ENCODE measurements around the gene CABP1. TPM values are rescaled to one million over a fixed set of nuclear protein-coding genes. Genes with fewer than 3 reads are reported as not detected.

The CABP1 gene
- total and polyA plus RNA-seq, 2 of the 13 experiments (the other 11 are each of a cell fraction or from before 2014, with no cell fraction given) = not detected

DNA sequence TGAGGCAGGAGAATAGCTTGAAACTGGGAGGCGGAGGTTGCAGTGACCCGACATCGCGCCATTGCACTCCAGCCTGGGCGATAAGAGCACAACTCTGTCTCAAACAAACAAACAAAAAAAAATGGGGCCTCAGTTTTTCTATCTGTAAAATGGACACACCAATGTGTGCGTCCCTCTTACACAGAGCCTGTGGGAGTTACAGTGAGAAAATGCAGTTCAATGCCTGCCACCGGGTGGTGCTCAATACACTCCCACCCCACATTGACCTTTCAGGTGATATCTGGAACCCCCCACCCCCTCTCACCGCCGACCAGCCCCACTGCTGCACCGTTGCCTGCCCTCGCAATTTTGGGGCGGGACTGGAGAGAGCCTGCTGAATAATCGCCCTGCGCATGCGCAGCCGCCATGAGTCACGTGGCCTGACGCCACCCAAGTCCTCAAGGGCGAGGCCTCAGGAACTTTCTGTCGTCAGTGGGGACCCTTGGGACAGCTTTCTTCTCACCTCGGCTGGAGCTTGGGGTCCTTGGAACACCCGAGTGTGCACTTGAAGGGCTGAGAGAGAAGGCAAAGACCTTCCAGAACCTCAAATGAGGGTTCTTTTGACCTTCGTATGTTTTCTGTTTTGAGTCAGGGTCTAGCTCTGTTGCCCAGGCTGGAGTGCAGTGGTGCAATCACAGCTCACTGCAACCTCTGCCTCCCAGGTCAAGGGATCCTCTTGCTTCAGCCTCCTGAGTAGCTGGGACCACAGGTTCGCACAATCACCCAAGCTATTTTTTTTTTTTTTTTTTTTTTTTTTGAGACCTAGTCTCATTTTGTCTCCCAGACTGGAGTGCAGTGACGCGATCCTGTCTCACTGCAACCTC, 14.6 kb upstream of the CABP1 start (continued):
- TF ChIP-seq CEBPZ (IDR thresholded peaks at IDR 0.05; ENCODE audit: low read length) (no peak), ZNF773 (CRISPR knock-in tag; IDR thresholded peaks at IDR 0.05; ENCODE audit: borderline replicate concordance) (no peak), GTF2F1 (IDR thresholded peaks at IDR 0.05; ENCODE audit: low read length) (no peak), CBX5 (CRISPR knock-in tag; IDR thresholded peaks at IDR 0.05; ENCODE audit: borderline replicate concordance) (no peak), ZNF121 (CRISPR knock-in tag; IDR thresholded peaks at IDR 0.05) (peak; percentile 78), ZNF546 (CRISPR knock-in tag; conservative IDR thresholded peaks at IDR 0.05) (no peak), ZNF629 (CRISPR knock-in tag; conservative IDR thresholded peaks at IDR 0.05) (peak; percentile 84), SOX5 (CRISPR knock-in tag; IDR thresholded peaks at IDR 0.05; ENCODE audit: borderline replicate concordance) (no peak), ASH2L (IDR thresholded peaks at IDR 0.05; ENCODE audit: insufficient read length, low read depth, low read length) (no peak), TEAD2 (CRISPR knock-in tag; IDR thresholded peaks at IDR 0.05) (no peak), ZNF274 (CRISPR knock-in tag; IDR thresholded peaks at IDR 0.05) (no peak), POGZ (CRISPR knock-in tag; IDR thresholded peaks at IDR 0.05) (no peak)
- TF ChIP-seq, protein P1, sequence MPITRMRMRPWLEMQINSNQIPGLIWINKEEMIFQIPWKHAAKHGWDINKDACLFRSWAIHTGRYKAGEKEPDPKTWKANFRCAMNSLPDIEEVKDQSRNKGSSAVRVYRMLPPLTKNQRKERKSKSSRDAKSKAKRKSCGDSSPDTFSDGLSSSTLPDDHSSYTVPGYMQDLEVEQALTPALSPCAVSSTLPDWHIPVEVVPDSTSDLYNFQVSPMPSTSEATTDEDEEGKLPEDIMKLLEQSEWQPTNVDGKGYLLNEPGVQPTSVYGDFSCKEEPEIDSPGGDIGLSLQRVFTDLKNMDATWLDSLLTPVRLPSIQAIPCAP (CRISPR knock-in tag; IDR thresholded peaks at IDR 0.05; ENCODE audit: low read depth) = no peak
- TF ChIP-seq, protein P2, sequence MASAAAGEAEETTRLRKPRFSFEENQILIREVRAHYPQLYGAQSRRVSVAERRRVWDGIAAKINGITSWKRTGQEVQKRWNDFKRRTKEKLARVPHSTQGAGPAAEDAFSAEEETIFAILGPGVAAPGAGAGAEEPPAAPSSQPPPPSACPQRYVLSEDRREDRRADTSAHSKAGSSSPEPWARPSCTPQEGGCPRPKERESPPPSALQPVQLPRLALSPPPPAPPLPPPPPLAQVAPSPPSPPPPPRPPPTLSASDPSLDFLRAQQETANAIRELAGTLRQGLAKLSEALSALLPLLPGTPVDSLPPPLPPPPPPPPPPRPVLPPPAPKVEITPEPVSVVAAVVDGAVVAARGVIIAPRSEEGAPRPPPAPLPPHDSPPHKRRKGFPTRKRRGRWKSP (CRISPR knock-in tag; IDR thresholded peaks at IDR 0.05) = no peak
- TF ChIP-seq, protein P3, sequence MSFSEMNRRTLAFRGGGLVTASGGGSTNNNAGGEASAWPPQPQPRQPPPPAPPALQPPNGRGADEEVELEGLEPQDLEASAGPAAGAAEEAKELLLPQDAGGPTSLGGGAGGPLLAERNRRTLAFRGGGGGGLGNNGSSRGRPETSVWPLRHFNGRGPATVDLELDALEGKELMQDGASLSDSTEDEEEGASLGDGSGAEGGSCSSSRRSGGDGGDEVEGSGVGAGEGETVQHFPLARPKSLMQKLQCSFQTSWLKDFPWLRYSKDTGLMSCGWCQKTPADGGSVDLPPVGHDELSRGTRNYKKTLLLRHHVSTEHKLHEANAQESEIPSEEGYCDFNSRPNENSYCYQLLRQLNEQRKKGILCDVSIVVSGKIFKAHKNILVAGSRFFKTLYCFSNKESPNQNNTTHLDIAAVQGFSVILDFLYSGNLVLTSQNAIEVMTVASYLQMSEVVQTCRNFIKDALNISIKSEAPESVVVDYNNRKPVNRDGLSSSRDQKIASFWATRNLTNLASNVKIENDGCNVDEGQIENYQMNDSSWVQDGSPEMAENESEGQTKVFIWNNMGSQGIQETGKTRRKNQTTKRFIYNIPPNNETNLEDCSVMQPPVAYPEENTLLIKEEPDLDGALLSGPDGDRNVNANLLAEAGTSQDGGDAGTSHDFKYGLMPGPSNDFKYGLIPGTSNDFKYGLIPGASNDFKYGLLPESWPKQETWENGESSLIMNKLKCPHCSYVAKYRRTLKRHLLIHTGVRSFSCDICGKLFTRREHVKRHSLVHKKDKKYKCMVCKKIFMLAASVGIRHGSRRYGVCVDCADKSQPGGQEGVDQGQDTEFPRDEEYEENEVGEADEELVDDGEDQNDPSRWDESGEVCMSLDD (CRISPR knock-in tag; IDR thresholded peaks at IDR 0.05; ENCODE audit: borderline replicate concordance) = no peak
